GM12892 (cell line): ENCODE data around the gene RERG. TPM values are rescaled to one million over a fixed set of nuclear protein-coding genes. Genes with fewer than 3 reads are reported as not detected.

Source experiments
- DNase-seq: peaks from one replicate; pipeline ENCODE4 v3.0.0; 2011; ENCODE audit not compliant: insufficient read length
- FAIRE-seq: peaks from 2 replicates; lab custom pipeline; 2011; peaks lifted over from hg19 to GRCh38; lab: Jason Lieb, UNC
- POLR2A ChIP-seq: IDR thresholded peaks from 2 replicates; pipeline ENCODE4 v1.6.1; 2011; ENCODE audit warnings: low read depth, low read length, control low read depth
- POLR2AphosphoS5 ChIP-seq: IDR thresholded peaks from 2 replicates; pipeline ENCODE4 v1.6.1; 2011; ENCODE audit warnings: low read depth, low read length, control low read depth
- TAF1 ChIP-seq: IDR thresholded peaks from 2 replicates; pipeline ENCODE4 v1.6.1; 2011; ENCODE audit warnings: low read depth, mild to moderate bottlenecking, control low read depth, low read length, borderline replicate concordance
- polyA plus RNA-seq: library from polyadenylated mRNA; unstranded; fragments of >200 nt; gene quantifications from one replicate; pipeline ENCODE4 v1.2.1, GENCODE V29; 2012; ENCODE audit warnings: missing spikeins, inconsistent platforms; ENCODE audit not compliant: missing spikeins

The RERG gene
- polyA plus RNA-seq, result not detected

- TF ChIP-seq POLR2A (no peak), POLR2AphosphoS5 (no peak), TAF1 (no peak)
- no peak for FAIRE-seq
- DNase-seq, result peak; percentile 55
Observed at GRCh38 chr12:15220915-15221885, at the start of gene RERG. Gene RERG, minus strand, starts transcription at chr12:15221417. Its CDS starts 3,928 bp downstream, at chr12:15217489.

GRCh38 chr12:15270591-15270990, 49.4 kb upstream of the RERG start:
- DNase-seq, result no peak
- TF ChIP-seq TAF1 (no peak), POLR2A (no peak), POLR2AphosphoS5 (no peak)
- FAIRE-seq, result no peak

GRCh38 chr12:15268927-15269552, 47.8 kb upstream of the RERG start:
- DNase-seq, result peak; percentile 19

GRCh38 chr12:15268309-15268708, 47.1 kb upstream of the RERG start:
- DNase-seq (no peak), FAIRE-seq (no peak)

More at GRCh38 chr12:15268927-15269552, 47.8 kb upstream of the RERG start:
- TF ChIP-seq POLR2A, result no peak
- no peak for TF ChIP-seq POLR2AphosphoS5
- no peak for TF ChIP-seq TAF1
- FAIRE-seq, result peak; percentile 90

GRCh38 chr12:15265875-15266274, 44.7 kb upstream of the RERG start:
- no peak for TF ChIP-seq POLR2A
- no peak for TF ChIP-seq TAF1
- TF ChIP-seq POLR2AphosphoS5, result no peak
- FAIRE-seq (no peak), DNase-seq (no peak)

More at GRCh38 chr12:15268309-15268708, 47.1 kb upstream of the RERG start:
- TF ChIP-seq TAF1 (no peak), POLR2AphosphoS5 (no peak), POLR2A (no peak)

GRCh38 chr12:15256761-15257160, 35.5 kb upstream of the RERG start:
- FAIRE-seq, result no peak
- TF ChIP-seq POLR2A (no peak), TAF1 (no peak), POLR2AphosphoS5 (no peak)
- DNase-seq, result no peak

GRCh38 chr12:15253990-15254389, 32.8 kb upstream of the RERG start:
- DNase-seq (no peak), FAIRE-seq (no peak)
- TF ChIP-seq POLR2AphosphoS5 (no peak), POLR2A (no peak), TAF1 (no peak)

- FAIRE-seq (no peak), DNase-seq (no peak)
Observed at GRCh38 chr12:15244926-15245325, 23.7 kb upstream of the RERG start.

GRCh38 chr12:15244341-15244740, 23.1 kb upstream of the RERG start:
- DNase-seq (no peak), FAIRE-seq (no peak)
- TF ChIP-seq POLR2A, result no peak
- no peak for TF ChIP-seq POLR2AphosphoS5
- no peak for TF ChIP-seq TAF1

More at GRCh38 chr12:15244926-15245325, 23.7 kb upstream of the RERG start:
- TF ChIP-seq POLR2A (no peak), POLR2AphosphoS5 (no peak), TAF1 (no peak)

GRCh38 chr12:15243102-15243501, 21.9 kb upstream of the RERG start:
- DNase-seq (no peak), FAIRE-seq (no peak)
- TF ChIP-seq POLR2A (no peak), POLR2AphosphoS5 (no peak), TAF1 (no peak)

- DNase-seq, result no peak
- no peak for TF ChIP-seq TAF1
- no peak for TF ChIP-seq POLR2A
- TF ChIP-seq POLR2AphosphoS5, result no peak
- FAIRE-seq, result no peak
Observed at GRCh38 chr12:15240898-15241297, 19.7 kb upstream of the RERG start.

- FAIRE-seq, result no peak
- no peak for DNase-seq
- TF ChIP-seq POLR2AphosphoS5, result no peak
- TF ChIP-seq TAF1, result no peak
- no peak for TF ChIP-seq POLR2A
Observed at GRCh38 chr12:15234508-15234907, 13.3 kb upstream of the RERG start.
